ENCODE results near the gene NXPH2.
A peak's percentile ranks its signal among the peaks of the same experiment; 100 is the strongest.
"Not testable (repeated sequence)": the region's sequence is repeated elsewhere in the genome, so short reads cannot be mapped to it uniquely, and the experiment has no call there.

Gene NXPH2

GRCh38 chr2:138752197-138752956, 27.8 kb downstream of the NXPH2 start:
- ATAC-seq (ENCODE audit: low read depth) (peak; percentile 98), DNase-seq (ENCODE audit: low spot score) (no peak)
- Histone ChIP-seq H3K27ac (ENCODE audit: poor library complexity, severe bottlenecking) (peak overlapping the region; percentile 61), H3K9me3 (ENCODE audit: severe bottlenecking) (no peaks in the 10 kb centered on the region), H3K27me3 (ENCODE audit: insufficient read depth, poor library complexity, severe bottlenecking) (no peaks in the 10 kb centered on the region), H3K4me3 (ENCODE audit: severe bottlenecking) (no peak overlapping the region), H3K4me1 (ENCODE audit: insufficient read depth, poor library complexity, severe bottlenecking) (peaks cover 16% of the 10 kb centered on the region), H3K36me3 (ENCODE audit: low read depth) (no peaks in the 10 kb centered on the region)
- no peak for TF ChIP-seq CTCF (IDR thresholded peaks at IDR 0.05; ENCODE audit: poor library complexity, severe bottlenecking)

GRCh38 chr2:138744713-138745112, 35.5 kb downstream of the NXPH2 start:
- Histone ChIP-seq H3K36me3 (ENCODE audit: low read depth) (no peaks in the 10 kb centered on the region), H3K4me3 (ENCODE audit: severe bottlenecking) (no peak overlapping the region), H3K4me1 (ENCODE audit: insufficient read depth, poor library complexity, severe bottlenecking) (no peaks in the 10 kb centered on the region), H3K27me3 (ENCODE audit: insufficient read depth, poor library complexity, severe bottlenecking) (no peaks in the 10 kb centered on the region), H3K27ac (ENCODE audit: poor library complexity, severe bottlenecking) (no peak overlapping the region), H3K9me3 (ENCODE audit: severe bottlenecking) (no peaks in the 10 kb centered on the region)
- DNase-seq (ENCODE audit: low spot score) (no peak), ATAC-seq (ENCODE audit: low read depth) (no peak)
- no peak for TF ChIP-seq CTCF (IDR thresholded peaks at IDR 0.05; ENCODE audit: poor library complexity, severe bottlenecking)

- ATAC-seq (ENCODE audit: low read depth): no peak
- Histone ChIP-seq H3K4me3 (ENCODE audit: severe bottlenecking) (no peak overlapping the region), H3K4me1 (ENCODE audit: insufficient read depth, poor library complexity, severe bottlenecking) (no peaks in the 10 kb centered on the region), H3K27ac (ENCODE audit: poor library complexity, severe bottlenecking) (no peak overlapping the region), H3K27me3 (ENCODE audit: insufficient read depth, poor library complexity, severe bottlenecking) (no peaks in the 10 kb centered on the region), H3K36me3 (ENCODE audit: low read depth) (no peaks in the 10 kb centered on the region), H3K9me3 (ENCODE audit: severe bottlenecking) (no peaks in the 10 kb centered on the region)
- no peak for DNase-seq (ENCODE audit: low spot score)
- no peak for TF ChIP-seq CTCF (IDR thresholded peaks at IDR 0.05; ENCODE audit: poor library complexity, severe bottlenecking)
These were observed 37.6 kb downstream of the NXPH2 start for GRCh38 chr2:138742441-138743057.

- no peak for TF ChIP-seq CTCF (IDR thresholded peaks at IDR 0.05; ENCODE audit: poor library complexity, severe bottlenecking)
- ATAC-seq (ENCODE audit: low read depth) (no peak), DNase-seq (ENCODE audit: low spot score) (no peak)
- Histone ChIP-seq H3K36me3 (ENCODE audit: low read depth) (no peaks in the 10 kb centered on the region), H3K4me1 (ENCODE audit: insufficient read depth, poor library complexity, severe bottlenecking) (no peaks in the 10 kb centered on the region), H3K9me3 (ENCODE audit: severe bottlenecking) (no peaks in the 10 kb centered on the region), H3K27ac (ENCODE audit: poor library complexity, severe bottlenecking) (no peak overlapping the region), H3K27me3 (ENCODE audit: insufficient read depth, poor library complexity, severe bottlenecking) (no peaks in the 10 kb centered on the region), H3K4me3 (ENCODE audit: severe bottlenecking) (no peak overlapping the region)
These were observed 38.3 kb downstream of the NXPH2 start for GRCh38 chr2:138741851-138742250.

- not testable (repeated sequence) for H3K27me3 ChIP-seq (ENCODE audit: insufficient read depth, poor library complexity, severe bottlenecking); ATAC-seq (ENCODE audit: low read depth); H3K9me3 ChIP-seq (ENCODE audit: severe bottlenecking); H3K4me3 ChIP-seq (ENCODE audit: severe bottlenecking); H3K36me3 ChIP-seq (ENCODE audit: low read depth); H3K27ac ChIP-seq (ENCODE audit: poor library complexity, severe bottlenecking); H3K4me1 ChIP-seq (ENCODE audit: insufficient read depth, poor library complexity, severe bottlenecking); DNase-seq (ENCODE audit: low spot score)
These were observed 43.1 kb downstream of the NXPH2 start for GRCh38 chr2:138737009-138737554.

All from RWPE2 (cell line).